Measurements from ENCODE around the gene CYP3A7.
"Not testable (repeated sequence)": the region's sequence is repeated elsewhere in the genome, so short reads cannot be mapped to it uniquely, and the experiment has no call there.

The CYP3A7 gene

DNA sequence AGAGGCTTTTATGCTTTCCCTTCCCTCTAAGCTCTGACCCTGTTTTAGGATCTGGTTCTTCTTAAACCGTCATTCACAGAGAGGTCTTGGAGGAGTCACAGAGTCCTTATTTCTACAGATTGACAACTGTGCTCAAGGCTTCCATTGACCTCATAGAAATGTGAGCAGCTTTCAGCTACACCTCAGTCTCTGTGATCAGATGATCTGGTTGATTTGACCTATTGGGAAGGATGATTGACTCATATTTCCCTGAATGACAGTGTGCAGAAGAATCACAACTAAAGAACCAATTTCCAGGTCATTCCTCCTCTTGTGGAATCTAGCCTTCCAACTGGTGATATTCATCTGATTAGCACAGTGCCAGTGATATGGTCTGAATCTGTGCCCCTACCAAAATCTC is 45.6 kb upstream of the CYP3A7 start:
- Histone ChIP-seq H3K4me3 (ENCODE audit: low read depth, low read length, poor library complexity, severe bottlenecking) (no peak overlapping the region), H4K20me1 (ENCODE audit: insufficient read depth, low read length) (no peaks in the 10 kb centered on the region), H3K9me3 (ENCODE audit: low read length) (no peaks in the 10 kb centered on the region), H3F3A (ENCODE audit: insufficient read depth, low read length) (no peaks in the 10 kb centered on the region), H3K79me2 (ENCODE audit: insufficient read depth, low read length) (no peaks in the 10 kb centered on the region), H3K9ac (ENCODE audit: low read length) (no peak overlapping the region), H3K9me2 (ENCODE audit: low read depth, low read length) (no peaks in the 10 kb centered on the region), H3K27me3 (ENCODE audit: insufficient read depth, low read length) (no peaks in the 10 kb centered on the region; the same call in 1 of the 2 replicates), H3K27ac (ENCODE audit: low read depth, low read length, poor library complexity, severe bottlenecking) (no peak overlapping the region), H2AFZ (ENCODE audit: low read length) (no peak overlapping the region), H3K4me2 (ENCODE audit: low read length) (no peak overlapping the region), H3K36me3 (ENCODE audit: insufficient read depth, low read length) (no peaks in the 10 kb centered on the region), H3K4me1 (ENCODE audit: insufficient read depth, low read length, severe bottlenecking) (no peaks in the 10 kb centered on the region)
- TF ChIP-seq, protein P1, sequence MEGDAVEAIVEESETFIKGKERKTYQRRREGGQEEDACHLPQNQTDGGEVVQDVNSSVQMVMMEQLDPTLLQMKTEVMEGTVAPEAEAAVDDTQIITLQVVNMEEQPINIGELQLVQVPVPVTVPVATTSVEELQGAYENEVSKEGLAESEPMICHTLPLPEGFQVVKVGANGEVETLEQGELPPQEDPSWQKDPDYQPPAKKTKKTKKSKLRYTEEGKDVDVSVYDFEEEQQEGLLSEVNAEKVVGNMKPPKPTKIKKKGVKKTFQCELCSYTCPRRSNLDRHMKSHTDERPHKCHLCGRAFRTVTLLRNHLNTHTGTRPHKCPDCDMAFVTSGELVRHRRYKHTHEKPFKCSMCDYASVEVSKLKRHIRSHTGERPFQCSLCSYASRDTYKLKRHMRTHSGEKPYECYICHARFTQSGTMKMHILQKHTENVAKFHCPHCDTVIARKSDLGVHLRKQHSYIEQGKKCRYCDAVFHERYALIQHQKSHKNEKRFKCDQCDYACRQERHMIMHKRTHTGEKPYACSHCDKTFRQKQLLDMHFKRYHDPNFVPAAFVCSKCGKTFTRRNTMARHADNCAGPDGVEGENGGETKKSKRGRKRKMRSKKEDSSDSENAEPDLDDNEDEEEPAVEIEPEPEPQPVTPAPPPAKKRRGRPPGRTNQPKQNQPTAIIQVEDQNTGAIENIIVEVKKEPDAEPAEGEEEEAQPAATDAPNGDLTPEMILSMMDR (IDR thresholded peaks at IDR 0.05; ENCODE audit: low read length) = no peak
- TF ChIP-seq EZH2 (IDR thresholded peaks at IDR 0.05; ENCODE audit: borderline replicate concordance, low read length) = no peak

DNA sequence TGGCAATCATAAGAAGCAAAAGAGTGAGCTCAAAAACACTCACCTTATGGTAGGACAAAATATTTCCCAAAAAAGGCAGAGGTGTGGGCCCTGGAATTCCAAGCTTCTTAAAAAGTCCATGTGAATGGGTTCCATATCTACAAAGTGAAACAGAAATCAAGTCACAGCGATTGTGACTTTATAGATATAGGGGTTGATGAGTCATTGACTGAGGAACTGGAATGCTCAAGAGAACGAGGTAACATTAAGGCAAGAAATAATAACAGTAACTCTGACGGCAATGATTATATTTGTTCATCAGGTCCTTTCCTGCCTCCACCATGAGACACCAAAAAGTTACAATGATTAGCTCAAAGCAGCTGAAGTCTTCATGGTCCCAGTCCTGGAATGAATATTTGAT is 45.0 kb upstream of the CYP3A7 start:
- H3K79me2 ChIP-seq (ENCODE audit: insufficient read depth, low read length) = no peaks in the 10 kb centered on the region
- no peaks in the 10 kb centered on the region for H3K4me1 ChIP-seq (ENCODE audit: insufficient read depth, low read length, severe bottlenecking)
- TF ChIP-seq, protein P1 (IDR thresholded peaks at IDR 0.05; ENCODE audit: low read length) = no peak
- TF ChIP-seq EZH2 (IDR thresholded peaks at IDR 0.05; ENCODE audit: borderline replicate concordance, low read length) = no peak
- H3K4me3 ChIP-seq (ENCODE audit: low read depth, low read length, poor library complexity, severe bottlenecking) = no peak overlapping the region
- no peaks in the 10 kb centered on the region for H3K9me3 ChIP-seq (ENCODE audit: low read length)
- no peak overlapping the region for H3K27ac ChIP-seq (ENCODE audit: low read depth, low read length, poor library complexity, severe bottlenecking)
- no peak overlapping the region for H3K4me2 ChIP-seq (ENCODE audit: low read length)
- H4K20me1 ChIP-seq (ENCODE audit: insufficient read depth, low read length) = no peaks in the 10 kb centered on the region
- no peaks in the 10 kb centered on the region; the same call in 1 of the 2 replicates for H3K27me3 ChIP-seq (ENCODE audit: insufficient read depth, low read length)
- no peak overlapping the region for H2AFZ ChIP-seq (ENCODE audit: low read length)
- no peaks in the 10 kb centered on the region for H3K9me2 ChIP-seq (ENCODE audit: low read depth, low read length)
- H3K9ac ChIP-seq (ENCODE audit: low read length) = no peak overlapping the region
- H3K36me3 ChIP-seq (ENCODE audit: insufficient read depth, low read length) = no peaks in the 10 kb centered on the region
- H3F3A ChIP-seq (ENCODE audit: insufficient read depth, low read length) = no peaks in the 10 kb centered on the region

DNA sequence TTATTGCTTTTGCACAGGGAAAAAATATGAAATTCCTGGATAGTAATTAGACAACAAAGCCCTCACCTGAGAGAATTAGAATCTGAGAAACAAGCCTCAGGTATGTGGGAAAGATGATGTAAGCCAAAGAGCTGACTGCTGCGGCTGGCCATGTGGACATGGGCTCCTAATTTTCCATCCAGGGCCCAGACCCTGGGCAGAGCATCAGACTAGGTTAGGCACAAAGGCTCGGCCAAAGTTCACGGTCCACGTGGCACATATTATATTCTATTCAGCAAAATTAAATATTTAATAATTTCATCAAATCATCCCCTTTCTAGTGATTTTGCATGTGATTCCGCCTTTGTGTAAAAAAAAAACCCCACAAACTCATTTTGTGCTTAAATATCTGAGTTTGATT is 43.9 kb upstream of the CYP3A7 start:
- Histone ChIP-seq H3K4me2 (ENCODE audit: low read length) (no peak overlapping the region), H3K36me3 (ENCODE audit: insufficient read depth, low read length) (no peaks in the 10 kb centered on the region), H3K9me3 (ENCODE audit: low read length) (no peaks in the 10 kb centered on the region), H3K9me2 (ENCODE audit: low read depth, low read length) (no peaks in the 10 kb centered on the region), H3K27me3 (ENCODE audit: insufficient read depth, low read length) (no peaks in the 10 kb centered on the region; the same call in 1 of the 2 replicates), H3K79me2 (ENCODE audit: insufficient read depth, low read length) (no peaks in the 10 kb centered on the region), H4K20me1 (ENCODE audit: insufficient read depth, low read length) (no peaks in the 10 kb centered on the region), H3K9ac (ENCODE audit: low read length) (no peak overlapping the region), H3F3A (ENCODE audit: insufficient read depth, low read length) (no peaks in the 10 kb centered on the region), H2AFZ (ENCODE audit: low read length) (no peak overlapping the region), H3K4me1 (ENCODE audit: insufficient read depth, low read length, severe bottlenecking) (no peaks in the 10 kb centered on the region), H3K4me3 (ENCODE audit: low read depth, low read length, poor library complexity, severe bottlenecking) (no peak overlapping the region), H3K27ac (ENCODE audit: low read depth, low read length, poor library complexity, severe bottlenecking) (no peak overlapping the region)
- TF ChIP-seq, protein P1 (IDR thresholded peaks at IDR 0.05; ENCODE audit: low read length) = no peak
- TF ChIP-seq EZH2 (IDR thresholded peaks at IDR 0.05; ENCODE audit: borderline replicate concordance, low read length) = no peak

DNA sequence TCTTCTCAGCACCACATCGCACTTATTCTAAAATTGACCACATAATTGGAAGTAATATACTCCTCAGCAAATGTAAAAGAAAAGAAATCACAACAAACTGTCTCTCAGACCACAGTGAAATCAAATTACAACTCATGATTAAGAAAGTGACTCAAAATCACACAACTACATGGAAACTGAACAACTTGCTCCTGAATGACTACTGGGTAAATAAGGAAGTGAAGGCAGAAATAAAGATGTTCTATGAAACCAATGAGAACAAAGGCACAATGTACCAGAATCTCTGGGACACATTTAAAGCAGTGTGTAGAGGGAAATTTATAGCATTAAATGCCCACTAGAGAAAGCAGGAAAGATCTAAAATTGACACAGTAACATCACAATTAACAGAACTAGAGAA is 38.4 kb upstream of the CYP3A7 start:
- H3K4me3 ChIP-seq (ENCODE audit: low read depth, low read length, poor library complexity, severe bottlenecking); H3K27me3 ChIP-seq (ENCODE audit: insufficient read depth, low read length); H3K27ac ChIP-seq (ENCODE audit: low read depth, low read length, poor library complexity, severe bottlenecking); H3K9ac ChIP-seq (ENCODE audit: low read length); H3K79me2 ChIP-seq (ENCODE audit: insufficient read depth, low read length); H2AFZ ChIP-seq (ENCODE audit: low read length); H3K4me1 ChIP-seq (ENCODE audit: insufficient read depth, low read length, severe bottlenecking); H3K36me3 ChIP-seq (ENCODE audit: insufficient read depth, low read length); H3K9me3 ChIP-seq (ENCODE audit: low read length); H3K4me2 ChIP-seq (ENCODE audit: low read length); H3F3A ChIP-seq (ENCODE audit: insufficient read depth, low read length); H3K9me2 ChIP-seq (ENCODE audit: low read depth, low read length); H4K20me1 ChIP-seq (ENCODE audit: insufficient read depth, low read length): not testable (repeated sequence)
